Measurements from ENCODE around the gene NT5C. TPM values are rescaled to one million over a fixed set of nuclear protein-coding genes. Genes with fewer than 3 reads are reported as not detected.
A peak's percentile ranks its signal among the peaks of the same experiment; 100 is the strongest.

NT5C gene
- total RNA-seq, 4 donors from 2014 or later: 30.2 to 60.0 (median 44.9) TPM

GRCh38 chr17:75152922-75153779 is 21.6 kb upstream of the NT5C start:
- no peaks in the 10 kb centered on the region for H3K4me1 ChIP-seq
- no peak overlapping the region for H3K27ac ChIP-seq
- peak overlapping the region; percentile 47 to 89 for H3K4me3 ChIP-seq
- no peak for DNase-seq
- no peaks in the 10 kb centered on the region for H3K36me3 ChIP-seq
- no peaks in the 10 kb centered on the region for H3K9me3 ChIP-seq
- TF ChIP-seq POLR2A (IDR thresholded peaks at IDR 0.05) (no peak), CTCF (IDR thresholded peaks at IDR 0.05) (no peak)
- intact Hi-C loops (cut with DNase I; ENCODE audit: low total_unique reads): no loop called here
- H3K27me3 ChIP-seq: no peaks in the 10 kb centered on the region

GRCh38 chr17:75152523-75152921 is 21.0 kb upstream of the NT5C start:
- intact Hi-C loops (cut with DNase I; ENCODE audit: low total_unique reads): no loop called here
- no peak for TF ChIP-seq CTCF (IDR thresholded peaks at IDR 0.05)
- TF ChIP-seq POLR2A (IDR thresholded peaks at IDR 0.05): no peak

GRCh38 chr17:75151930-75152329 is 20.4 kb upstream of the NT5C start:
- intact Hi-C loops (cut with DNase I; ENCODE audit: low total_unique reads): no loop called here
- Histone ChIP-seq H3K9me3 (no peaks in the 10 kb centered on the region), H3K4me1 (no peaks in the 10 kb centered on the region), H3K27ac (no peak overlapping the region), H3K27me3 (no peaks in the 10 kb centered on the region), H3K4me3 (no peak overlapping the region), H3K36me3 (no peaks in the 10 kb centered on the region)
- DNase-seq: no peak
- no peak for TF ChIP-seq CTCF (IDR thresholded peaks at IDR 0.05)
- no peak for TF ChIP-seq POLR2A (IDR thresholded peaks at IDR 0.05)

More at GRCh38 chr17:75152523-75152921, 21.0 kb upstream of the NT5C start:
- H3K9me3 ChIP-seq: no peaks in the 10 kb centered on the region
- H3K27ac ChIP-seq: no peak overlapping the region
- no peaks in the 10 kb centered on the region for H3K27me3 ChIP-seq
- no peak overlapping the region for H3K4me3 ChIP-seq
- no peaks in the 10 kb centered on the region for H3K36me3 ChIP-seq
- no peak for DNase-seq
- no peaks in the 10 kb centered on the region for H3K4me1 ChIP-seq

GRCh38 chr17:75147878-75148546 is 16.5 kb upstream of the NT5C start:
- no peaks in the 10 kb centered on the region for H3K36me3 ChIP-seq
- H3K4me3 ChIP-seq: no peak overlapping the region
- DNase-seq: no peak
- H3K4me1 ChIP-seq: no peaks in the 10 kb centered on the region
- H3K27ac ChIP-seq: no peak overlapping the region
- H3K27me3 ChIP-seq: no peaks in the 10 kb centered on the region
- intact Hi-C loops (cut with DNase I; ENCODE audit: low total_unique reads): no loop called here
- no peak for TF ChIP-seq CTCF (IDR thresholded peaks at IDR 0.05)
- TF ChIP-seq POLR2A (IDR thresholded peaks at IDR 0.05): no peak
- no peaks in the 10 kb centered on the region for H3K9me3 ChIP-seq

GRCh38 chr17:75146592-75146991 is 15.1 kb upstream of the NT5C start:
- Histone ChIP-seq H3K9me3 (no peaks in the 10 kb centered on the region), H3K4me1 (no peaks in the 10 kb centered on the region), H3K4me3 (no peak overlapping the region), H3K36me3 (no peaks in the 10 kb centered on the region), H3K27ac (no peak overlapping the region), H3K27me3 (no peaks in the 10 kb centered on the region)
- intact Hi-C loops (cut with DNase I; ENCODE audit: low total_unique reads): no loop called here
- TF ChIP-seq POLR2A (IDR thresholded peaks at IDR 0.05): no peak
- TF ChIP-seq CTCF (IDR thresholded peaks at IDR 0.05): no peak
- DNase-seq: no peak

Measured in uterus (tissue), 4 donors.